Ecto neural progenitor cell (in vitro differentiated cells): Measurements from ENCODE around the gene C1orf174.

Experiments used
- DNase-seq: peaks from one replicate; pipeline ENCODE4 v3.0.0-alpha.2; 2018; ENCODE audit warnings: low spot score

C1orf174 gene

GRCh38 chr1:3894626-3895278 lies 5.3 kb downstream of the C1orf174 start:
- DNase-seq = no peak

DNA sequence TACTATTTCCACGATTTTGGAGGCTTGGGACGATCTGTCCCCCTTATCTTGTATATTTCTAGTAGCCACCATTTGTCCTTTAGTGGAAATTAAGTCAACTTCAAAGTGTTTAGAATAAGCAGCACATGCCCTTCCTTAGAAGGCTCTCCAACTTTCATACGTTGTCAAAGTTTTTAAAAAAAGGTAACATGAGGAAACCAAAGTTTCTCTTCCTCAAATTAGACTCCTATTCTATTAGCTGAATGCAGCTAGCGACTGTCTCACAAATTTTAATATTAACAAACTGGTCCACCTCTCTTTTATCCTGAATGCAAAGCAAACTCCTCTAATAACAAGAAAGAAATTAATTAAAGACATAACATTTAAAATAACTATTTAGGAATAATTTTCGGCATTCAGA lies 6.9 kb downstream of the C1orf174 start:
- no peak for DNase-seq

GRCh38 chr1:3892748-3893147 lies 7.3 kb downstream of the C1orf174 start:
- DNase-seq = no peak

DNA sequence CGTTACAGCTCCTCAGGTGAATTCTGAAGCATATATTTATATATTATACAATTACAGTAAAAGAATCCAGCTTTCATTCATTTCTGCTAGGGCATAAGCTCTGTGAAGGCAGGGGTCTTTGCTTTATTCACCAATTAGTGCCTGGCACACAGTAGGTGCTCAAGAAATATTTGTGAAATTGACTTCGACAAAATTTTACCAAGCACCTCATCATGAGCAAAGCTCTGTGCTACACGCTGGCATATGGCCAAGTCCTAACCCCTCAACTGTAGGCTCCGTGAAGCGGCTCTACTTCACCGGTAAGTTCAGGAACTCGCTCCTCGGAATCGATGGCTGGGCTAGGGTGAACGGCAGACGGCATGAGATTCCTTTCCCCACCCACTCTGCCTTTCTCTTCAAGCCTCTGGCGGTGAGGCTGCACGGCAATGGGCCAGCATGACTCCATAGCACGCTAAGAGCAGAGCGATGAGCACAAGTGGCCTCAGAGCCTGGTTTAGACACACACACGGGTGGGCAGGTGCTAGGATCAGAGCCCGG lies 8.7 kb downstream of the C1orf174 start:
- DNase-seq = no peak

DNA sequence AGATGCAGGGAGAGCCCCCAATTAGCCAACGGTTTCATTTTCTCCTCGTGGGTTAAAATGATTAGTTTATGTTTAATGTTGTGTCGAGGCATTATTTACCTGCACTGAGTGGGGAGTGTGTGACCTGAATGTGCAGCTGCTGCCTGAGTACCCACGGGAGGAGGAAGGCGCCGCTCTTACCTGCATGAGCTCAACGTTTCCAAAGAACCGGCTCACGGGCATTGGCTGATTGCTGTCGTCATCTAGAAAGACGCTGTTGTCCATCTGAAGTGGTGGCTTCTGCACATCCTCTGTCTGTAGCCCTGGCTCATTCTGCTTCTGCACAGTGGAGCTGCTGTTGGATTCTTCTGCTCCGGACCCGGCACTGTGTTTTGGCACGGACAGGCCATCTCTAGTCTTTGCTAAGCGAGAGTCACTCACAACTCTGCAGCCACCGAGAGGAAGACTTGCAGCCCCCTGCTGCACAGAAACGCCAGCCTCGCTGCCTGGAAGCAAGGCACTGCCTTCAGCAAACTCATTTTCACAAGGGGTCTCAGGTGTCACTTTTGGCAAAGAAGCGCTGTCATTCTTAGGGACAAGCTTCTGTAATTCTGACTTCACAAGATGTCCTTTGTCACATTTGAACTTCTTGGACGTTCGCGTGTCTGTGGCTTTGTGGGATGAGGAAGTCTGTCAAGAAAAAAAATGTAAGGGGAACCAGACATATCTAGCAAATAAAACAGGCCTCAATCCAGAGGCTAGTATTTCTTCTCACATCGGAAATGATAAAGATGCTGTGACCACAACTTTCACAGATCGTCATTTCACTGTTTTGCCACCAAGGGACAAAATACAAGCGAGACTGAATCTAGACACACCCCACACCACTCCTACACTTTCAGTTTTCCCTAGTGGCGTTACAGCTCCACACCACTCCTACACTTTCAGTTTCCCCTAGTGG lies 9.4 kb downstream of the C1orf174 start:
- no peak for DNase-seq

DNA sequence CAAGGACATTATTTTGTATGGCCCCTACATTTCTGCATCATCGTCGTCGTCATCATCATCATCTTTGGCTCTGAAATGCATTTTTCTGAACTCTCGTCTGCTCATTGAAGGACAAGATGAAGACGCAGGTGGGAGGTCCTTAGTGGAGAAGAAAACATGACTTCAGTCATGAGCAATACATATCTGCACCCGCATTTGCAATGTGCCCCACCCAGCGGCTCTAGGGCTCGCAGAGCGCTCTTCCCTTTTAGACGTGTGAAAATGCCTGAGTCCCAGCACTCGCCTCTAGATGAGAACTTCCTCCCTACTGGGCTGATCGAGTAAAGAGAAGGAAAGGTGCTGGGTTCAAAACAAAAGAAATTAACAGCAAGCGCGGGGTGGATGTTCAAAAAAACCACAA lies 10.1 kb downstream of the C1orf174 start:
- no peak for DNase-seq

- DNase-seq = no peak
Observed at GRCh38 chr1:3888301-3888700, 11.8 kb downstream of the C1orf174 start.

DNA sequence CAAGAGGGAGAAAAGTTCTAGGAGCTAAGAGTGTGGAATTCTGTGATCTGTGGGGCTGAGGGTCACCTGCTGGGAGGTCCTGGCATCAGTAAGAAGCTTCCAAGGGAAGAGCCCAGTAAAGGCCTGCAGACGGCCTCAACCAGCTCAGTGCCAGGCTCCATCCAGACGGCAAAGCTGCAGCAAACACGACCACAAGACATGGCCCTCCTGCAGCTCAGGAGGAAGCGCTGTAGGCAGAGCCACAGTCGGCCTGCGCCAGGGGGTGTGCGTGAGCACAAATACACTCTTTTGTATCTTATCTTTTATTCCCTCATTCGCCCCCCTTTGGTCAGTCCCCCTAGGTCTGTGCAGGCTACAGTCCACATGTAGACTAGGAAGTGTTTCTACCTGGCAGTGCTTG lies 13.4 kb downstream of the C1orf174 start:
- no peak for DNase-seq

- no peak for DNase-seq
Observed at GRCh38 chr1:3886106-3886670, 13.9 kb downstream of the C1orf174 start.

GRCh38 chr1:3885611-3886010 lies 14.5 kb downstream of the C1orf174 start:
- DNase-seq = no peak

GRCh38 chr1:3884966-3885365 lies 15.1 kb downstream of the C1orf174 start:
- DNase-seq = no peak

GRCh38 chr1:3883194-3883925 lies 16.7 kb downstream of the C1orf174 start:
- DNase-seq = no peak

DNA sequence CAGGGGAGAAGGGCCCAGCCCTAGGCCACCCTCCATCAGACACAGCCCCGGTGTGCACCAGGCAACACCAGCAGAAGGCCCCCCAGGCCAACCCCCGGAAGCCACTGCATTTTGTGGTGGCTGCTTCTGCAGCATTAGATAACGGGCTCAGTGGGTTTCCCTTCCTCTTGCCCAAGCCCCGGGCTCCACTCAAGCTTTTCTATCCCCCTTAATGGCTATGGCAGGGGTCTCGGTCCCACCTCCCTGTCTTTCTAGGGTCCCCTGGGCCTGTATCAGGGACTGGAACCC lies 18.9 kb downstream of the C1orf174 start:
- DNase-seq = no peak

DNA sequence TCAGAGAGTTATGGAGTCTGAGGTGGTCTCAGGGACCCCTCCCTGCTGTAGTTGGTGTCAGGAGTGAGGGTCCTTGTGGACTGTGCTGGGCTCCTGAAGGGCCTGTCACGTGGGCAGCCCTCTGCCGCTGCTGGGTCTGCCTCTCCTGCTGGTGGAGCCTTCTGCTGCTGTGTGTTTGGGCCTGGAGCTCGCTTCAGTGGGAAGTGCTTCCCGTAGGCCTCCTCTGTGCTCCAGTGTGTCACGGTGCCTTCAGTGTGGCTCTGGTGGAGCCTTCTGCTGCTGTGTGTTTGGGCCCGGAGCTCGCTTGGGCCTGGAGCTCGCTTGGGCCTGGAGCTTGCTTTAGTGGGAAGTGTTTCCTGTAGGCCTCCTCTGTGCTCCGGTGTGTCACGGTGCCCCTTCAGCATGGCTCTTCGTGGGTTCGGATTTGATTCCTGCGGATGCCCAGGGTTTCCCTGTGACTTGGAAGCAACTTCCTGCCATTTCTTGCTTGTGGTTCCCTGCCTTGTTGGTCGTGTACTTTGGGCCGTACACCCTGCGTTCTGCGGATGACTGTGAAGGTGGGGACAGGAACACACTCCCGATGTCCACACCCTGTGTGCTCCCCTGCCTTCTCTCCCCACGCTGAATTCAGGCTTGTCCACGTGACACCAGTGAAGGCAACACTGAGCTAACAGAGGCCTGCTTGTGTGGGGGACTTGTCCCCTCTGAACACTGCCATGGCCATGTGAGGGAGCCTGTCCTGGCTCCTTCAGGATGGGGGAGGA lies 19.5 kb downstream of the C1orf174 start:
- no peak for DNase-seq

DNA sequence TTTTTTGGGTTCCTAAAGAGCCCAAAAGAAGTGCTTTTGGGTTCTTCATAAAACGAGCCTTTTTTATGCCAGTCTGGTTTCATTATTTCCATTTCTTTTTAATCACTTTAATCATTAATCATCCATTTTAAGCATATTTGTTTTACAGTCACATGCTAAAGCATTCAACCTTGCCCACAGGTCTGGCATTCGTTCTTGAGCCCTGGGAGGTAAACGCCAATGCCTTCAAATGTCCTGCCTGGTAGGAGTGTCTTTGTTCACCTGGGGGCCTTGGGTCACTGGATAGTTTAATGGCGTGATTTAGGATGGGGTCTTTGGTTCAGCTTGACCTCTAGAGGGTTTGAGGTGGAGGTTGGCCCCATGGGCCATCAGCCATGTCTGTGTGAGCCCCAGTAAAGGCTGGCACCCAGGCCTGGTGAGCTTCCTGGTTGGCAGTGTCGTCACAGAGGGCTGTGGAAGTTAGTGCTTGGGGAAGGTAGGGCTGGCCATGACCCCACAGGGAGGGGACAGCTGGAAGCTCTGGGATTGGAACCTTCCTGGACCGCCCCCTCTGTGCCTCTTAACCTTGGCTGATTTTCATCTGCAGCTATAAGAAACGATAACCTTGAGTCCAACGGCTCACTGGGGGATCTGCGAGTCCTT lies 20.2 kb downstream of the C1orf174 start:
- no peak for DNase-seq

- no peak for DNase-seq
Observed at GRCh38 chr1:3879099-3879498, 21.0 kb downstream of the C1orf174 start.

- no peak for DNase-seq
Observed at GRCh38 chr1:3876716-3877115, 23.4 kb downstream of the C1orf174 start.

- DNase-seq = no peak
Observed at GRCh38 chr1:3874736-3875135, 25.3 kb downstream of the C1orf174 start.

DNA sequence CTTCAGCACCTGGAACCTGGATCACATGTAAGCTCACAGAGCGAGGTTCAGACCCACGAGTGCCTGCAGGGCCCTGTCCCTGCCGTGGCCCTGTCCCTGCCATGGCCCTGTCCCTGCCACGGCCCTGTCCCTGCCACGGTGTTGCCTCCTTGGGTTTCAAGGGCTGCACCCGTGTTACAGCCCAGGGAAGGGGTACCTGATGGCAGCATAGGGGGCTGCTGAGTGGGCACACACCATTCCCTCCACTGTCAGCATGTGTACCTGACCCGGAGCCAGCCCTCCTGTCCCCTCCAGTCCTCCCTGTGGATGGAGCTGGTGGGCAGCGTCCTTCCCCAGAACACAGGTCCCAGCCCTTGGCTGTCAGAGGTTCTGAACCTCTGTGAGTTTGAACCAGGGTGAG lies 27.5 kb downstream of the C1orf174 start:
- DNase-seq = no peak

- no peak for DNase-seq
Observed at GRCh38 chr1:3871451-3871805, 28.6 kb downstream of the C1orf174 start.

DNA sequence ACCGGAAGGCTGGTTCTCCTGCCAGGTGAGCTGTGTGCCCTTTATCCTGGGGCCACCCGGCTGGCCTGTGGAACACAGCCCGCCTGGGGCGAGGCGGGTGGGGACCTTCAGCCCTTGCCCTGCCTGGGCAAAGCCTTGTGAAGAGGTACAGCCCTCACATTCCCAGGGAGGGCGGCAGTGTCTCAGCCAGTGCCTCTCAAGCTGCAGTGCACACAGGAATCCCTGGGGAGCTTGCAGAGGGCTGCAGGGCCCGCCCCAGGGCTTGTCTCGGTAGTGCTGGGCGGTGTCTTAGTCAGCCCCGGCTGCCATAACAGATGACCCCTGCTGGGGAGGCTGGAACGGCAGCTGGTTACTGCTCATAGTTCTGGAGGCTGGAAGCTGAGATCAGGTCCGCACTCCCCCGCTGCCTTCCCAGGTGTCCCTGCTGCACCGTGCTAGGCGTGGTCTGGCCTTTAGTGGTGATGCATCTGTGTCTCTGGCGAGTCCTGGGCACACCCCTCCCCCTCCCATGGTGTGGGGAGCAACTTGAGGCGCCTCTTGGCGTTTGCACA lies 30.2 kb downstream of the C1orf174 start:
- peak; percentile 60 for DNase-seq
